Measurements from ENCODE around the gene ARHGAP24.

DNA sequence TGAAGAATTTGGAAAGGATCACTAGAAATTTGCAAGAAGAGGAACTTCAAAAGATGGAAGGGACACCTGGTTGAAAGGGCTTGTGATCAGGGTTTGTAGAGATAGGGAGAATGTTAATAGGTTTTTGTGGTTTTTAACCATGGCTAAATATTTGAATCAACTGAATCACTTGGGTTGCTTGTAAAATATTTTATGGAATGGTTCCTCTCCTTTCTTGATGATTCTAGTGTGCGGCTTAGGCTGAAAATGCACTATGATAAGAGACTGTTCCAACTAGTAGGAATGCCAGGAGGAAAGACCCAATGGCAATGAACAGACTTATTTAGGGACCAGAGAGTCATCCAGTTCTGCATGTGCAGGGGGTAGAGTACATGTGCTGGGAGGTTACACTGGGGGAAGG is 408.2 kb downstream of the ARHGAP24 start:
- TF ChIP-seq, protein P1, sequence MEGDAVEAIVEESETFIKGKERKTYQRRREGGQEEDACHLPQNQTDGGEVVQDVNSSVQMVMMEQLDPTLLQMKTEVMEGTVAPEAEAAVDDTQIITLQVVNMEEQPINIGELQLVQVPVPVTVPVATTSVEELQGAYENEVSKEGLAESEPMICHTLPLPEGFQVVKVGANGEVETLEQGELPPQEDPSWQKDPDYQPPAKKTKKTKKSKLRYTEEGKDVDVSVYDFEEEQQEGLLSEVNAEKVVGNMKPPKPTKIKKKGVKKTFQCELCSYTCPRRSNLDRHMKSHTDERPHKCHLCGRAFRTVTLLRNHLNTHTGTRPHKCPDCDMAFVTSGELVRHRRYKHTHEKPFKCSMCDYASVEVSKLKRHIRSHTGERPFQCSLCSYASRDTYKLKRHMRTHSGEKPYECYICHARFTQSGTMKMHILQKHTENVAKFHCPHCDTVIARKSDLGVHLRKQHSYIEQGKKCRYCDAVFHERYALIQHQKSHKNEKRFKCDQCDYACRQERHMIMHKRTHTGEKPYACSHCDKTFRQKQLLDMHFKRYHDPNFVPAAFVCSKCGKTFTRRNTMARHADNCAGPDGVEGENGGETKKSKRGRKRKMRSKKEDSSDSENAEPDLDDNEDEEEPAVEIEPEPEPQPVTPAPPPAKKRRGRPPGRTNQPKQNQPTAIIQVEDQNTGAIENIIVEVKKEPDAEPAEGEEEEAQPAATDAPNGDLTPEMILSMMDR (IDR thresholded peaks at IDR 0.05) = no peak
- no peak for TF ChIP-seq POLR2A (IDR thresholded peaks at IDR 0.05; ENCODE audit: low read length)
- no peak for TF ChIP-seq ZC3H11A (IDR thresholded peaks at IDR 0.05)

Data from A549 (cell line).